C1 segment of cervical spinal cord (tissue), 14 donors: ENCODE data around the gene VCP.

ENCODE experiments used
- DNase-seq, 14 donors: peaks; one replicate each; lab custom pipeline; 2025; lab: John Stamatoyannopoulos, UW

VCP gene

GRCh38 chr9:35014517-35014916 lies 57.9 kb downstream of the VCP start:
- no peak for DNase-seq

- DNase-seq: no peak
These were observed 62.0 kb downstream of the VCP start for GRCh38 chr9:35010351-35010958.
